PFSK-1 (cell line): ENCODE measurements around the gene IGF2BP2.

Experiments used
- FOXP2 ChIP-seq: optimal IDR thresholded peaks from 2 replicates; pipeline ENCODE3; 2011; ENCODE audit warnings: borderline replicate concordance, control low read depth, inconsistent platforms; ENCODE audit not compliant: insufficient read depth; ENCODE audit errors: extremely low read length, extremely low read depth
- POLR2AphosphoS5 ChIP-seq: IDR thresholded peaks from 2 replicates; pipeline ENCODE4 v1.6.1; 2012; ENCODE audit warnings: low read depth, mild to moderate bottlenecking, control low read depth, low read length, moderate library complexity
- REST ChIP-seq, 2 experiments: IDR thresholded peaks; 2 replicates each; pipeline versions ENCODE4 v1.6.1 to v1.8.0; 2011 to 2012; ENCODE audit warnings: low read depth in 2 of 2, low read length in 2 of 2, control low read depth in 1 of 2, inconsistent platforms in 1 of 2, mild to moderate bottlenecking in 1 of 2, moderate library complexity in 1 of 2; ENCODE audit not compliant: insufficient read depth in 1 of 2
- SIN3A ChIP-seq: IDR thresholded peaks from 2 replicates; pipeline ENCODE4 v1.6.1; 2012; ENCODE audit warnings: mild to moderate bottlenecking, low read length, moderate library complexity, borderline replicate concordance; ENCODE audit not compliant: insufficient read depth
- TAF1 ChIP-seq: IDR thresholded peaks from 2 replicates; pipeline ENCODE4 v1.6.1; 2012; ENCODE audit warnings: low read length, control low read depth, borderline replicate concordance; ENCODE audit not compliant: insufficient read depth

The IGF2BP2 gene

DNA sequence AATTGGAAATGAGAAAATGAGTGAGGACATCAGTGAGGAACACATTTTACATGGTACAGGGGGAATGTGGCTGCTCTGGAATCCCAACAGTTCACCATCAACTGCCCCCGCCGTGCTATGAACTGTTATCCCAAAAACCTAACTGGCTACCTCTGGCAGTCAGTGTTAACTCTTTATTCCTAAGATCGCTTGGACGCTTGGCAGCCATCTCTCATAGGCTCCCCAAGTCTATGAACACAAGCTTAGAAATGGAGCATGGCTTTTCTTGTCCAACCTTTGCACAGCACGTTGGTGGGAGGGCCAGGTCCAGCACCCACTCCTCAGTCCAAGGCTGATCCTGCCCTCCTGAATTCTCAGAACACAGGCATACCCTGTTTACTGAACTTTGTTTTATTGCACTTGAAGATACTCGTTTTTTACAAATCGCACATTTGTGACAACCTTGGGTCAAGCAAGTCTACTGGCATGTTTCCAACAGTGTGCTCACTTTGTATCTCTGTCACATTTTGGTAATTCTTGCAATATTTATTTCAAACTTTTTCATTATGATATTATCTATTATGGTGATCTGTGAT is 185.1 kb downstream of the IGF2BP2 start:
- TF ChIP-seq REST (IDR thresholded peaks at IDR 0.05; ENCODE audit: insufficient read depth in 1 of 2, low read depth in 2 of 2, low read length in 2 of 2) = no peak
- no peak for TF ChIP-seq POLR2AphosphoS5
- TF ChIP-seq FOXP2 = no peak
- no peak for TF ChIP-seq TAF1
- TF ChIP-seq SIN3A = no peak

DNA sequence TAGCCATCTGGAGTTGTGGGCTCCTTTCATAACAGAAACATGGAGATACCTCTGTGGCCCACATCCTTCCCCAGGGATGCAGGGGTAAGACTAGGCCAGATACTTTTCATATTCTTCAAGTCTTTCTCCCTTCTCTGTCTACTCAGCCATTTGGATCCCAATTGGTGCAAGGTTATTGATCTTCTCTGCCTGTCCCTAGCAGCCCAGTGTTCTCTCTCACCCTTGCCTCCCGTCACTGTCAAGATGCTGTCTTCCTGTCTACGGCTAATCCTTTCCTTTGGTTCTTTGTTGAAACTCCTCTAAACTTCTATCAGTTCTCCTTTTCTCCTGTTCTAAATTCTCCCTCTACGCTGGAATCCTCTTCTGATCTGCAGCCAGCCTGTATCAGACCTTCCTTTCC is 187.5 kb downstream of the IGF2BP2 start:
- TF ChIP-seq REST (IDR thresholded peaks at IDR 0.05; ENCODE audit: insufficient read depth in 1 of 2, low read depth in 2 of 2, low read length in 2 of 2) (no peak), POLR2AphosphoS5 (no peak), TAF1 (no peak), SIN3A (no peak), FOXP2 (no peak)

GRCh38 chr3:185632996-185633395 is 191.8 kb downstream of the IGF2BP2 start:
- TF ChIP-seq REST (IDR thresholded peaks at IDR 0.05; ENCODE audit: insufficient read depth in 1 of 2, low read depth in 2 of 2, low read length in 2 of 2) (no peak), TAF1 (no peak), POLR2AphosphoS5 (no peak), FOXP2 (no peak)

GRCh38 chr3:185631508-185632206 is 193.2 kb downstream of the IGF2BP2 start:
- TF ChIP-seq FOXP2 = no peak
- TF ChIP-seq REST (IDR thresholded peaks at IDR 0.05; ENCODE audit: insufficient read depth in 1 of 2, low read depth in 2 of 2, low read length in 2 of 2) = no peak
- TF ChIP-seq TAF1 = no peak
- TF ChIP-seq SIN3A = no peak
- no peak for TF ChIP-seq POLR2AphosphoS5

DNA sequence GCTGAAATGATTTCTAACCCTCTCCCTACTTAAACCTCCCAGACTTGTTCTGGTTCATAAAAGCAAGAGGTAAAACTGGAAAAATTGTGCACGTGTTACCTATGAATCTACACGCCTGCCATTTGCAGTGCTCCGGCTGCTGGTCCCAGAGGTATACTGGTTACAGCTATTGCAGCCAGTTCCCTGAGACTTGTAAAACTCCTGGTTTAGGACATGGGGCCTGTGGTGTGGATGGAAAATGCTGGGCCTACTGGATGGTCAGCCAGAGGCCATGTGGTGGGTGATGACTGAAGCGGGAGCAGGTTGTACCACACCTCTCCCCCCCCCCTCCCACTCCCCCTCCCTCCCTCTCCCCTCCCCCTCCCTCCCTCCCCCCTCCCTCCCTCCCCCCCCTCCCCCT is 193.7 kb downstream of the IGF2BP2 start:
- TF ChIP-seq FOXP2 = no peak
- TF ChIP-seq SIN3A = no peak
- TF ChIP-seq REST (IDR thresholded peaks at IDR 0.05; ENCODE audit: insufficient read depth in 1 of 2, low read depth in 2 of 2, low read length in 2 of 2) = no peak
- no peak for TF ChIP-seq POLR2AphosphoS5
- no peak for TF ChIP-seq TAF1
